ENCODE data around the gene DNAJC30.

GRCh38 chr7:73717991-73718405, 34.7 kb upstream of the DNAJC30 start:
- no peak for TF ChIP-seq CTCF (conservative IDR thresholded peaks at IDR 0.05; ENCODE audit: low read depth in 2 of 2)
- TF ChIP-seq EZH2 (IDR thresholded peaks at IDR 0.05; ENCODE audit: low read depth, unreplicated experiment) = no peak
- TF ChIP-seq JUNB (IDR thresholded peaks at IDR 0.05; ENCODE audit: unreplicated experiment) = no peak
- no peak for TF ChIP-seq POLR2AphosphoS5 (IDR thresholded peaks at IDR 0.05; ENCODE audit: low read depth)
- TF ChIP-seq EZH2phosphoT487 (IDR thresholded peaks at IDR 0.05; ENCODE audit: unreplicated experiment) = no peak
- no peak for TF ChIP-seq CREB1 (CRISPR knock-in tag; IDR thresholded peaks at IDR 0.05; ENCODE audit: low read depth)
